Measurements from ENCODE around the gene KRTAP16-1. TPM values are rescaled to one million over a fixed set of nuclear protein-coding genes. Genes with fewer than 3 reads are reported as not detected.

Gene KRTAP16-1
- total RNA-seq, 6 experiments from 2014 or later: not detected

GRCh38 chr17:41340494-41340893, 31.4 kb upstream of the KRTAP16-1 start:
- peaks cover 13% of the 10 kb centered on the region for H3K9me3 Mint-ChIP-seq
- peaks cover 5% of the 10 kb centered on the region; the same call in 1 of the 2 replicates for H3K27me3 Mint-ChIP-seq (ENCODE audit: insufficient read depth)
- H3K4me1 Mint-ChIP-seq (ENCODE audit: low read depth): peaks cover 22% of the 10 kb centered on the region
- no peak for TF ChIP-seq CTCF (IDR thresholded peaks at IDR 0.05)
- H3K36me3 Mint-ChIP-seq (ENCODE audit: low read depth): peaks cover 18% of the 10 kb centered on the region
- DNase-seq: no peak
- H3K4me3 Mint-ChIP-seq: no peak overlapping the region
- H3K27ac Mint-ChIP-seq: no peak overlapping the region

GRCh38 chr17:41339571-41340172, 30.6 kb upstream of the KRTAP16-1 start:
- H3K27ac Mint-ChIP-seq: no peak overlapping the region
- peaks cover 13% of the 10 kb centered on the region for H3K9me3 Mint-ChIP-seq
- no peak for DNase-seq
- peaks cover 22% of the 10 kb centered on the region for H3K4me1 Mint-ChIP-seq (ENCODE audit: low read depth)
- no peak overlapping the region for H3K4me3 Mint-ChIP-seq
- TF ChIP-seq CTCF (IDR thresholded peaks at IDR 0.05): no peak
- peaks cover 5% of the 10 kb centered on the region; the same call in 1 of the 2 replicates for H3K27me3 Mint-ChIP-seq (ENCODE audit: insufficient read depth)
- peaks cover 18% of the 10 kb centered on the region for H3K36me3 Mint-ChIP-seq (ENCODE audit: low read depth)

- TF ChIP-seq CTCF (IDR thresholded peaks at IDR 0.05): no peak
- no peak overlapping the region for H3K27ac Mint-ChIP-seq
These were observed 29.9 kb upstream of the KRTAP16-1 start for GRCh38 chr17:41338961-41339485.

GRCh38 chr17:41335747-41336146, 26.6 kb upstream of the KRTAP16-1 start:
- Mint-ChIP-seq H3K27ac (no peak overlapping the region), H3K4me1 (ENCODE audit: low read depth) (peaks cover 22% of the 10 kb centered on the region), H3K9me3 (no peaks in the 10 kb centered on the region), H3K4me3 (no peak overlapping the region), H3K27me3 (ENCODE audit: insufficient read depth) (peaks cover 2% of the 10 kb centered on the region; the same call in 1 of the 2 replicates), H3K36me3 (ENCODE audit: low read depth) (no peaks in the 10 kb centered on the region)
- no peak for TF ChIP-seq CTCF (IDR thresholded peaks at IDR 0.05)
- no peak for DNase-seq

More at GRCh38 chr17:41338961-41339485, 29.9 kb upstream of the KRTAP16-1 start:
- peak; percentile 33 for DNase-seq
- Mint-ChIP-seq H3K9me3 (peaks cover 13% of the 10 kb centered on the region), H3K4me3 (no peak overlapping the region), H3K36me3 (ENCODE audit: low read depth) (peaks cover 18% of the 10 kb centered on the region), H3K27me3 (ENCODE audit: insufficient read depth) (peaks cover 5% of the 10 kb centered on the region; the same call in 1 of the 2 replicates), H3K4me1 (ENCODE audit: low read depth) (peaks cover 22% of the 10 kb centered on the region)

- Mint-ChIP-seq H3K4me3 (no peak overlapping the region), H3K9me3 (no peaks in the 10 kb centered on the region), H3K36me3 (ENCODE audit: low read depth) (no peaks in the 10 kb centered on the region), H3K27me3 (ENCODE audit: insufficient read depth) (no peaks in the 10 kb centered on the region; the same call in 1 of the 2 replicates), H3K4me1 (ENCODE audit: low read depth) (peaks cover 14% of the 10 kb centered on the region), H3K27ac (no peak overlapping the region)
- no peak for TF ChIP-seq CTCF (IDR thresholded peaks at IDR 0.05)
- no peak for DNase-seq
These were observed 25.5 kb upstream of the KRTAP16-1 start for GRCh38 chr17:41334385-41335305.

All from HFFc6 (cell line).